ENCODE results near the gene STX4. TPM values are rescaled to one million over a fixed set of nuclear protein-coding genes. Genes with fewer than 3 reads are reported as not detected.
A peak's percentile ranks its signal among the peaks of the same experiment; 100 is the strongest.

STX4 gene
- polyA plus RNA-seq, 1 experiment: 43.7 TPM

GRCh38 chr16:31061126-31061812, 27.9 kb downstream of the STX4 start:
- no peak for TF ChIP-seq CTCF (IDR thresholded peaks at IDR 0.05; ENCODE audit: low read depth, low read length)
- Histone ChIP-seq H3K27ac (ENCODE audit: low read depth, low read length) (no peak overlapping the region), H3K9me3 (ENCODE audit: control insufficient read depth, insufficient read depth, low read length) (peaks cover 5% of the 10 kb centered on the region; the same call in 1 of the 2 replicates), H3K4me3 (ENCODE audit: low read depth, low read length) (no peak overlapping the region), H3K27me3 (ENCODE audit: control insufficient read depth, insufficient read depth, low read length) (no peaks in the 10 kb centered on the region)
- ChIA-PET CTCF (no interaction called here), POLR2A (no interaction called here)
- DNase-seq (ENCODE audit: low read depth, low spot score): no peak

GRCh38 chr16:31061813-31062440, 28.6 kb downstream of the STX4 start:
- no peaks in the 10 kb centered on the region for H3K27me3 ChIP-seq (ENCODE audit: control insufficient read depth, insufficient read depth, low read length)
- no peak for DNase-seq (ENCODE audit: low read depth, low spot score)
- peaks cover 5% of the 10 kb centered on the region; the same call in 1 of the 2 replicates for H3K9me3 ChIP-seq (ENCODE audit: control insufficient read depth, insufficient read depth, low read length)
- ChIA-PET POLR2A (interaction anchor here (0.6 kb wide), 1 partner anchor 24 kb away, joined by 9 read pairs; no protein-coding TSS in a partner anchor), CTCF (no interaction called here)
- no peak overlapping the region for H3K4me3 ChIP-seq (ENCODE audit: low read depth, low read length)
- no peak for TF ChIP-seq CTCF (IDR thresholded peaks at IDR 0.05; ENCODE audit: low read depth, low read length)
- no peak overlapping the region for H3K27ac ChIP-seq (ENCODE audit: low read depth, low read length)

GRCh38 chr16:31063495-31063842, 30.1 kb downstream of the STX4 start:
- CTCF ChIA-PET: no interaction called here

GRCh38 chr16:31063843-31064611, 30.7 kb downstream of the STX4 start:
- Histone ChIP-seq H3K4me3 (ENCODE audit: low read depth, low read length) (no peak overlapping the region), H3K9me3 (ENCODE audit: control insufficient read depth, insufficient read depth, low read length) (peaks cover 5% of the 10 kb centered on the region; the same call in 1 of the 2 replicates), H3K27ac (ENCODE audit: low read depth, low read length) (peak overlapping the region; percentile 99), H3K27me3 (ENCODE audit: control insufficient read depth, insufficient read depth, low read length) (no peaks in the 10 kb centered on the region)
- ChIA-PET POLR2A (interaction anchor here (1.4 to 1.5 kb wide), 2 partner anchors 10 to 116 kb away, joined by 7 to 15 read pairs; partner anchors contain the start of genes FUS, ZNF646 and ZNF668), CTCF (no interaction called here)
- TF ChIP-seq CTCF (IDR thresholded peaks at IDR 0.05; ENCODE audit: low read depth, low read length): no peak
- DNase-seq (ENCODE audit: low read depth, low spot score): no peak

More at GRCh38 chr16:31063495-31063842, 30.1 kb downstream of the STX4 start:
- POLR2A ChIA-PET: no interaction called here
- H3K4me3 ChIP-seq (ENCODE audit: low read depth, low read length): no peak overlapping the region
- peaks cover 5% of the 10 kb centered on the region; the same call in 1 of the 2 replicates for H3K9me3 ChIP-seq (ENCODE audit: control insufficient read depth, insufficient read depth, low read length)
- H3K27me3 ChIP-seq (ENCODE audit: control insufficient read depth, insufficient read depth, low read length): no peaks in the 10 kb centered on the region
- H3K27ac ChIP-seq (ENCODE audit: low read depth, low read length): no peak overlapping the region
- DNase-seq (ENCODE audit: low read depth, low spot score): no peak
- no peak for TF ChIP-seq CTCF (IDR thresholded peaks at IDR 0.05; ENCODE audit: low read depth, low read length)

Measured in AG04450 (cell line).